H1 (cell line): Measurements from ENCODE around the gene HDDC3. TPM values are rescaled to one million over a fixed set of nuclear protein-coding genes. Genes with fewer than 3 reads are reported as not detected.

Source experiments
- CTCF ChIA-PET: fragments of 300-600 bp; sonication (Branson Sonifier 250); formaldehyde crosslinking; loops from one replicate; lab custom pipeline; 2021; ENCODE audit not compliant: partially characterized antibody; lab: Charles Lee
- POLR2A ChIA-PET: fragments of 300-600 bp; sonication (Branson Sonifier 250); formaldehyde crosslinking; loops from one replicate; lab custom pipeline; 2021; ENCODE audit warnings: inconsistent platforms; ENCODE audit not compliant: partially characterized antibody; lab: Charles Lee
- DNase-seq, 2 experiments: peaks; one replicate each; pipeline versions ENCODE4 v3.0.0 to v3.0.0-alpha.2; 2010 to 2022; ENCODE audit warnings: low spot score in 2 of 2, low read depth in 1 of 2, mixed read lengths in 1 of 2
- FAIRE-seq: peaks from 2 replicates; lab custom pipeline; 2011; peaks lifted over from hg19 to GRCh38; lab: Jason Lieb, UNC
- H2AFZ ChIP-seq: 2 replicates; pipeline ENCODE4 v1.8.1; 2012; ENCODE audit warnings: low read length, inconsistent platforms
- H2AK5ac ChIP-seq: 2 replicates; pipeline ENCODE4 v1.6.1; 2013; ENCODE audit warnings: low read depth, low read length
- H2BK120ac ChIP-seq: replicated peaks from 2 replicates; pipeline ENCODE3; 2013; ENCODE audit warnings: low read depth, low read length, inconsistent platforms
- H2BK12ac ChIP-seq: 2 replicates; pipeline ENCODE4 v1.6.1; 2013; ENCODE audit warnings: low read depth, low read length
- H2BK15ac ChIP-seq: 2 replicates; pipeline ENCODE4 v1.6.1; 2013; ENCODE audit warnings: low read length
- H2BK20ac ChIP-seq: 2 replicates; pipeline ENCODE4 v1.6.1; 2013; ENCODE audit warnings: low read length
- H2BK5ac ChIP-seq: 2 replicates; pipeline ENCODE4 v1.6.1; 2013; ENCODE audit warnings: low read depth, low read length
- H3K14ac ChIP-seq: 2 replicates; pipeline ENCODE4 v1.6.1; 2013; ENCODE audit warnings: inconsistent platforms; ENCODE audit not compliant: insufficient read length
- H3K18ac ChIP-seq: 2 replicates; pipeline ENCODE4 v1.6.1; 2013; ENCODE audit warnings: low read length; ENCODE audit errors: extremely low read depth
- H3K23ac ChIP-seq: 2 replicates; pipeline ENCODE4 v1.6.1; 2013; ENCODE audit warnings: inconsistent platforms; ENCODE audit not compliant: insufficient read length
- H3K23me2 ChIP-seq: 2 replicates; pipeline ENCODE4 v1.6.1; 2013; ENCODE audit warnings: low read depth, low read length
- H3K27ac ChIP-seq: 2 replicates; pipeline ENCODE4 v1.6.1; 2011; ENCODE audit warnings: low read depth, low read length, inconsistent platforms
- H3K27me3 ChIP-seq, 4 experiments: replicated peaks in 1 of 4; 1 replicate in 1 of 4; 2 replicates in 3 of 4; pipeline versions ENCODE4 v1.6.1 to v1.8.1; 2011 to 2013; ENCODE audit warnings: low read length in 3 of 4, mild to moderate bottlenecking in 3 of 4, inconsistent platforms in 2 of 4, mixed read lengths in 2 of 4, moderate library complexity in 1 of 4; ENCODE audit not compliant: control insufficient read depth in 3 of 4, insufficient read depth in 3 of 4; ENCODE audit errors: extremely low read depth in 1 of 4
- H3K36me3 ChIP-seq, 4 experiments: 2 replicates each; pipeline versions ENCODE4 v1.6.1 to v1.8.1; 2011 to 2013; ENCODE audit warnings: mild to moderate bottlenecking in 4 of 4, low read length in 3 of 4, moderate library complexity in 2 of 4, control low read depth in 1 of 4, inconsistent platforms in 1 of 4; ENCODE audit not compliant: insufficient read depth in 4 of 4, control insufficient read depth in 2 of 4
- H3K4ac ChIP-seq: replicated peaks from 2 replicates; pipeline ENCODE3; 2013; ENCODE audit warnings: low read length, low read depth, mixed read lengths, inconsistent platforms; ENCODE audit not compliant: insufficient read length
- H3K4me1 ChIP-seq, 4 experiments: replicated peaks in 1 of 4; 1 replicate in 1 of 4; 2 replicates in 3 of 4; pipeline versions ENCODE4 v1.6.1 to v1.8.1; 2011 to 2013; ENCODE audit warnings: low read length in 3 of 4, inconsistent platforms in 2 of 4, mixed read lengths in 1 of 4; ENCODE audit not compliant: insufficient read depth in 4 of 4, control insufficient read depth in 3 of 4
- H3K4me2 ChIP-seq, 2 experiments: 2 replicates each; pipeline versions ENCODE4 v1.6.1 to v1.8.1; 2011 to 2013; ENCODE audit warnings: low read depth in 2 of 2, low read length in 2 of 2, control low read depth in 1 of 2, inconsistent platforms in 1 of 2, mild to moderate bottlenecking in 1 of 2; ENCODE audit not compliant: insufficient read depth in 1 of 2
- H3K4me3 ChIP-seq, 4 experiments: fragments of 200-600, 300-600 bp in 1 of 4; sonication (generic), shearing (Covaris generic), sonication (Bioruptor Twin) in 1 of 4; 2 replicates each; pipeline versions ENCODE4 v1.5.1 to v1.8.1; 2011 to 2016; ENCODE audit warnings: low read length in 4 of 4, low read depth in 3 of 4, control low read depth in 2 of 4, inconsistent platforms in 2 of 4, mild to moderate bottlenecking in 2 of 4, mixed read lengths in 1 of 4, moderate library complexity in 1 of 4; ENCODE audit not compliant: insufficient read depth in 2 of 4; ENCODE audit errors: extremely low read depth in 1 of 4
- H3K56ac ChIP-seq: replicated peaks from 2 replicates; pipeline ENCODE3; 2013; ENCODE audit warnings: low read depth, mild to moderate bottlenecking, mixed read lengths, low read length, inconsistent platforms; ENCODE audit not compliant: insufficient read length
- H3K79me1 ChIP-seq: 2 replicates; pipeline ENCODE4 v1.6.1; 2013; ENCODE audit warnings: low read depth, low read length, control low read depth
- H3K79me2 ChIP-seq, 2 experiments: 2 replicates each; pipeline versions ENCODE4 v1.6.1 to v1.8.1; 2012 to 2013; ENCODE audit warnings: low read length in 2 of 2, mild to moderate bottlenecking in 2 of 2, inconsistent platforms in 1 of 2; ENCODE audit not compliant: insufficient read depth in 2 of 2, control insufficient read depth in 1 of 2
- H3K9ac ChIP-seq, 4 experiments: replicated peaks in 1 of 4; 1 replicate in 1 of 4; 2 replicates in 3 of 4; pipeline versions ENCODE4 v1.6.1 to v1.8.1; 2011 to 2013; ENCODE audit warnings: low read depth in 3 of 4, low read length in 3 of 4, control low read depth in 2 of 4, mild to moderate bottlenecking in 2 of 4, moderate library complexity in 2 of 4, inconsistent platforms in 1 of 4; ENCODE audit errors: extremely low read depth in 1 of 4
- H3K9me3 ChIP-seq, 2 experiments: 2 replicates each; pipeline versions ENCODE4 v1.6.1 to v1.8.1; 2012 to 2013; ENCODE audit warnings: mild to moderate bottlenecking in 2 of 2, moderate library complexity in 2 of 2, control low read depth in 1 of 2, inconsistent platforms in 1 of 2, low read depth in 1 of 2, low read length in 1 of 2, mixed read lengths in 1 of 2; ENCODE audit not compliant: insufficient read depth in 2 of 2
- H4K20me1 ChIP-seq, 2 experiments: replicated peaks in 1 of 2; 2 replicates each; pipeline versions ENCODE3 to v1.8.1; 2011 to 2013; ENCODE audit warnings: inconsistent platforms in 2 of 2, low read length in 2 of 2, mild to moderate bottlenecking in 1 of 2; ENCODE audit not compliant: insufficient read depth in 2 of 2, control insufficient read depth in 1 of 2
- H4K5ac ChIP-seq: 2 replicates; pipeline ENCODE4 v1.6.1; 2013; ENCODE audit warnings: low read length, low read depth, mixed read lengths, inconsistent platforms; ENCODE audit not compliant: insufficient read length
- H4K8ac ChIP-seq: 2 replicates; pipeline ENCODE4 v1.8.0; 2013; ENCODE audit warnings: mild to moderate bottlenecking, moderate library complexity, low read length, inconsistent platforms; ENCODE audit not compliant: insufficient read depth; ENCODE audit errors: extremely low read depth
- H4K91ac ChIP-seq: replicated peaks from 2 replicates; pipeline ENCODE3; 2013; ENCODE audit warnings: low read length, mixed read lengths, inconsistent platforms; ENCODE audit not compliant: insufficient read length
- BRCA1 ChIP-seq: IDR thresholded peaks from 2 replicates; pipeline ENCODE4 v1.6.1; 2012; ENCODE audit warnings: low read depth, low read length, improper control_type of control experiment
- EZH2 ChIP-seq: fragments of 200-600 bp; sonication (generic); IDR thresholded peaks from 2 replicates; pipeline ENCODE4 v1.7.1; 2012; ENCODE audit warnings: low read depth, mild to moderate bottlenecking, moderate library complexity, low read length, inconsistent platforms; ENCODE audit not compliant: severe bottlenecking
- FOSL1 ChIP-seq: IDR thresholded peaks from 2 replicates; pipeline ENCODE4 v1.6.1; 2011; ENCODE audit warnings: mild to moderate bottlenecking, low read depth, low read length, moderate library complexity; ENCODE audit not compliant: insufficient read depth
- GTF2F1 ChIP-seq: IDR thresholded peaks from 2 replicates; pipeline ENCODE4 v1.6.1; 2012; ENCODE audit warnings: low read depth, low read length, improper control_type of control experiment, borderline replicate concordance
- HDAC2 ChIP-seq, 2 experiments: fragments of 300-600 bp in 1 of 2; sonication (generic) in 1 of 2; IDR thresholded peaks; 2 replicates each; pipeline ENCODE4 v1.6.1; 2011 to 2012; ENCODE audit warnings: low read depth in 2 of 2, low read length in 2 of 2, mild to moderate bottlenecking in 2 of 2, moderate library complexity in 2 of 2, borderline replicate concordance in 1 of 2, inconsistent platforms in 1 of 2
- HDAC6 ChIP-seq: IDR thresholded peaks from one replicate; pipeline ENCODE4 v1.7.1; 2012; ENCODE audit warnings: low read depth, mild to moderate bottlenecking, inconsistent platforms, low read length, moderate library complexity
- POU5F1 ChIP-seq: IDR thresholded peaks from 2 replicates; pipeline ENCODE4 v1.6.1; 2011; ENCODE audit warnings: low read depth, mild to moderate bottlenecking, low read length, moderate library complexity
- SP4 ChIP-seq: IDR thresholded peaks from 2 replicates; pipeline ENCODE4 v1.6.1; 2012; ENCODE audit warnings: low read length, inconsistent platforms
- TEAD4 ChIP-seq: IDR thresholded peaks from 2 replicates; pipeline ENCODE4 v1.6.1; 2012; ENCODE audit warnings: low read depth, low read length, inconsistent platforms, mixed read lengths
- ZNF274 ChIP-seq: IDR thresholded peaks from 2 replicates; pipeline ENCODE4 v1.7.0; 2012; ENCODE audit warnings: low read length, borderline replicate concordance; ENCODE audit errors: extremely low read depth
- WGBS, 2 experiments: shearing (Covaris generic) in 1 of 2; methylation state at CpG; one replicate each; pipeline versions ENCODE4 v1.1.6 to v1.1.7; 2013 to 2015; ENCODE audit warnings: low lambda C conversion rate in 2 of 2, mixed read lengths in 2 of 2, inconsistent platforms in 1 of 2, low coverage in 1 of 2, missing lambda C conversion rate in 1 of 2; ENCODE audit not compliant: insufficient replicate concordance in 2 of 2, insufficient coverage in 1 of 2, insufficient read length in 1 of 2; ENCODE audit errors: extremely low coverage in 1 of 2, missing lambda C conversion rate in 1 of 2; 5-methylcytosine and 5-hydroxymethylcytosine counted together
- polyA plus RNA-seq, 7 experiments: library from polyadenylated mRNA; depleted of rRNA in 3 of 7; stranded (reverse) in 5 of 7; unstranded in 2 of 7; fragments of >200 nt in 5 of 7; fragments of 200-250 nt in 2 of 7; gene quantifications; 1 replicate in 5 of 7; 2 replicates in 1 of 7; 4 replicates in 1 of 7; pipeline versions ENCODE4 v1.2.1 to v1.2.3, GENCODE V29; 2011 to 2013; ENCODE audit warnings: missing spikeins in 2 of 7, mixed read lengths in 2 of 7
- total RNA-seq: library from RNA; stranded (reverse); fragmentation: NEBNext Ultra II Directional; extraction: Animal tissue kit (Norgen Biotek cat#: 25700); gene quantifications from 2 replicates; pipeline ENCODE4 v1.2.1, GENCODE V29; 2021

HDDC3 gene
- total and polyA plus RNA-seq, 2 of the 8 experiments (the other 6 are each of a cell fraction or from before 2014, with no cell fraction given) = 16.3 to 16.5 TPM

- peaks cover 0 to 21% (median 15%) of the 10 kb centered on the region in 4 experiments; a peak in 6 of 7 replicates for H3K4me1 ChIP-seq
- H4K91ac ChIP-seq = no peak overlapping the region
- H4K8ac ChIP-seq = no peak overlapping the region; the same call in none of the 2 replicates
- peaks cover 0 to 3% of the 10 kb centered on the region in 2 experiments for H4K20me1 ChIP-seq
- WGBS, 2 experiments = 87% methylated on average over 13 of the region's 13 CpGs; no CpG with 5 or more reads in 1 of the 2 experiments
- no peak overlapping the region for H2BK120ac ChIP-seq
- no peak overlapping the region; a peak in 1 of 4 replicates for H3K4me2 ChIP-seq
- H3K14ac ChIP-seq = no peak overlapping the region
- H2BK12ac ChIP-seq = peak overlapping the region; percentile 29; the same call in 1 of the 2 replicates
- H3K27me3 ChIP-seq = no peaks in the 10 kb centered on the region
- no peak overlapping the region; a peak in 1 of 7 replicates for H3K9ac ChIP-seq
- POLR2A ChIA-PET = interaction anchor here (0.9 to 4.7 kb wide), 7 partner anchors 9 to 43 kb away, joined by 3 to 22 read pairs (median 8); partner anchors contain the start of genes FURIN and MAN2A2
- H3K9me3 ChIP-seq = no peaks in the 10 kb centered on the region
- H3K56ac ChIP-seq = no peak overlapping the region
- H3K79me1 ChIP-seq = no peaks in the 10 kb centered on the region; the same call in 1 of the 2 replicates
- H3K23me2 ChIP-seq = peaks cover 1% of the 10 kb centered on the region; the same call in 1 of the 2 replicates
- no peak for TF ChIP-seq EZH2
- TF ChIP-seq POU5F1 = no peak
- TF ChIP-seq BRCA1 = no peak
- TF ChIP-seq FOSL1 = no peak
- no peak for TF ChIP-seq TEAD4
- TF ChIP-seq HDAC6 = no peak
- no peak for TF ChIP-seq ZNF274
- TF ChIP-seq SP4 = no peak
- no peak for TF ChIP-seq GTF2F1
- TF ChIP-seq HDAC2 (IDR thresholded peaks at IDR 0.05; ENCODE audit: borderline replicate concordance in 1 of 2, low read depth in 2 of 2, low read length in 2 of 2) = no peak
- DNase-seq = no peak
- H2BK5ac ChIP-seq = peak overlapping the region; percentile 16; the same call in 1 of the 2 replicates
- no peak overlapping the region for H3K4me3 ChIP-seq
- no peak overlapping the region for H2BK20ac ChIP-seq
- no peak for FAIRE-seq
- no peak overlapping the region for H3K18ac ChIP-seq
- no peak overlapping the region for H2AK5ac ChIP-seq
- CTCF ChIA-PET = interaction anchor here (1.2 to 5.5 kb wide), 7 partner anchors 9 to 65 kb away, joined by 3 to 125 read pairs (median 5); partner anchors contain the start of genes HDDC3, MAN2A2 and UNC45A
- H2AFZ ChIP-seq = no peak overlapping the region
- peak overlapping the region; percentile 0 for H4K5ac ChIP-seq
- H3K36me3 ChIP-seq = peaks cover 5 to 12% (median 7%) of the 10 kb centered on the region in 4 experiments; a peak in 4 of 8 replicates
- H2BK15ac ChIP-seq = peak overlapping the region; percentile 72; the same call in 1 of the 2 replicates
- H3K27ac ChIP-seq = no peak overlapping the region; the same call in 1 of the 2 replicates
- no peak overlapping the region for H3K23ac ChIP-seq
- H3K79me2 ChIP-seq = no peaks in the 10 kb centered on the region
- H3K4ac ChIP-seq = peak overlapping the region; percentile 22
Measured at GRCh38 chr15:90882781-90883525, 49.4 kb downstream of the HDDC3 start.
